GM12892 (cell line): Measurements from ENCODE around the gene IFITM1.
A peak's percentile ranks its signal among the peaks of the same experiment; 100 is the strongest.
"Not testable (repeated sequence)": the region's sequence is repeated elsewhere in the genome, so short reads cannot be mapped to it uniquely, and the experiment has no call there.

Experiments
- DNase-seq: peaks from one replicate; pipeline ENCODE4 v3.0.0; 2011; ENCODE audit not compliant: insufficient read length
- FAIRE-seq: peaks from 2 replicates; lab custom pipeline; 2011; peaks lifted over from hg19 to GRCh38; lab: Jason Lieb, UNC
- POLR2A ChIP-seq: IDR thresholded peaks from 2 replicates; pipeline ENCODE4 v1.6.1; 2011; ENCODE audit warnings: low read depth, low read length, control low read depth
- POLR2AphosphoS5 ChIP-seq: IDR thresholded peaks from 2 replicates; pipeline ENCODE4 v1.6.1; 2011; ENCODE audit warnings: low read depth, low read length, control low read depth
- TAF1 ChIP-seq: IDR thresholded peaks from 2 replicates; pipeline ENCODE4 v1.6.1; 2011; ENCODE audit warnings: low read depth, mild to moderate bottlenecking, control low read depth, low read length, borderline replicate concordance

Gene IFITM1

DNA sequence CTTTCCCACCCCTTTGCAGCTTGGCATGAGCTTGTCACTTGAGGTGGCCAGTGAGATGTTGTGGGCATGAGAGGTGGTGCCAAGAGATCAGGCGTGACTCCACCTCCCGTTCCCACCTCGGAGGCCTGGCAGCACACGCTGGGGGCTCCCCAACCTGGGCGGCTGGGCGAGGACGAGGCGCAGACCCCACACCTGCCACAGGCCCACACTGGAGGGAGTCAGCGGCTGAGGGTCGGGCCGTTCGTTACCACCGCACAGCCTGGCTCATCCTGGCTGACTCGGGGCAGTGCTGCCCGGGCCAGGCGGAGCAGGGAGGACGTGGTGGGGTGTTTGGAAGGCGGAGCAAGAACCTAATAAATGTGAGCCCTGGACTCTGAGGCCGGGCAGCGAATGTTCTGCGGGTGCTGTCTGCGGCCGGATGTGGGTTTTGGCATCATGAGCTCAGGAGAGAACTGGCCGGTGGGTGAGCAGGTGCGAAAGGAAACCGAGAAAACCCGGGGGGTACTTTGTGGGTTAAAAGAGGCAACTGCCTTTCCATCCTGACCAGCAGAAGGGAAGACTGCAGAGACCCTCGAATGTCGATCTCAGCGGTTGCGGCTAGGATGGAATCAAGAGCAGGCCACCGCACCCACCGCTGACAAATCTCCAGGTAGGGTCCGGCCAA lies 17.0 kb downstream of the IFITM1 start:
- TF ChIP-seq TAF1 (no peak), POLR2A (no peak), POLR2AphosphoS5 (no peak)
- DNase-seq (no peak), FAIRE-seq (peak; percentile 85)

- DNase-seq: no peak
Measured at GRCh38 chr11:331358-332060, 17.7 kb downstream of the IFITM1 start.

DNA sequence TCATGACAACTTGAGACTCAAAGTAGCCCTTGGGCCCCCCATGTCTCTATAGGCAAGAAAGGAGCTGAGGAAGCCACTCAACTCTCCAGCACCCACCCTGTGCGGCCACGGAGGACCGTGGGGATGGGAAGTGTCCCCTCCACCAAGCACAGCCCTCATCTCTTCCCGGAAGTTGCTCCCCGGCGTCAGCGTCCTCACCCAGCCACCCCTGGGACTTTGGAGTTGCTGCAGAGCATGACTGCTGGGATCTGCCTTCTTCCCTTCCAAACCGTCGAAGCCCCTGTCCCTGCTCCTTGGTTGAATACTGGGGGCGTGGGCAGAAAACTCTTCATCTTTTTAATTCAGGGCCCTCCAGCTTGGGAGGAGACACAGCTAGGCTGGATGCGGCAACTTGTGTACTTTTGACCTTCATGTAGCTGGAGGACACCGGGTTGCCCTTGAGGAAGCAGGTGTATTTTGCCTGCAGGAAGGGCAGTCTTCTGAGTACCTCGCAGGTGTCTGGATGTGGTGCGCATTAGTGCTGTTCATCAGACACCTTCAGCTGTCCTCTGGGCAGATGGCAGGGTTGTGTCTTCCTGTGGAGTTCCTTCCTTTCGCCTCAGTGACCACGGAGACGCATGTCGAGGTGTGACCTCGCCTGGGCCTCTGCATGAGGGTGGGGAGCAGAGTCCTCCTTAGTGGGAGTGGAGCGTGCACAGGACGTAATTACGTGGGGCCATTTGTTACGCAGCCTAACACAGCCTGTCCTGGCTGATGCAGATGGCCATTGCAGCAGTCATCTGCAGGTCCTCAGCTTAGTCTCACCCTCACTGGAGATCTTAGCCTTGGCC lies 19.0 kb downstream of the IFITM1 start:
- TF ChIP-seq POLR2AphosphoS5: no peak
- TF ChIP-seq TAF1: no peak
- no peak for TF ChIP-seq POLR2A
- DNase-seq (no peak), FAIRE-seq (peak; percentile 50)

More at GRCh38 chr11:331358-332060, 17.7 kb downstream of the IFITM1 start:
- peak; percentile 46 for FAIRE-seq
- TF ChIP-seq TAF1: no peak
- no peak for TF ChIP-seq POLR2AphosphoS5

DNA sequence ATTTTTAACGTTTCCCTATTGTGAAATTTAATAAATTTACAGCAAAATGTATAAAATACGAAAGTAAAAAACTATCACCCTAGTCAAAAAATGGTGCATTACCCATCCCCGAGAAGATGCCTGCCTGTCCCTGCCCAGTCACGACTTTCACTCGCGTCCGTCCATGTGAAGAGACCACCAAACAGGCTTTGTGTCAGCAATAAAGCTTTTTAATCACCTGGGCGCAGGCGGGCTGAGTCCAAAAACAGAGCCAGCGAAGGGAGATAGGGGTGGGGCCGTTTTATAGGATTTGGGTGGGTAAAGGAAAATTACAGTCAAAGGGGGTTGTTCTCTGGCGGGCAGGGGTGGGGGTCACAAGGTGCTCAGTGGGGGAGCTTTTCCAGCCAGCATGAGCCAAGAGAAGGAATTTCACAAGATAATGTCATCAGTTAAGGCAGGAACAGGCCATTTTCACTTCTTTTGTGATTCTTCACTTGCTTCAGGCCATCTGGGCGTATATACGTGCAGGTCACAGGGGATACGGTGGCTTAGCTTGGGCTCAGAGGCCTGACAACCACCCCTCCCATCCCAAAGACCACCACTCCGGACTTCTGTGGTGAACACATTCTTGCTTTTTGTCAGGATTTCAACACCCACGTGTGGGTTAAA lies 19.9 kb downstream of the IFITM1 start:
- DNase-seq, FAIRE-seq: not testable (repeated sequence)

DNA sequence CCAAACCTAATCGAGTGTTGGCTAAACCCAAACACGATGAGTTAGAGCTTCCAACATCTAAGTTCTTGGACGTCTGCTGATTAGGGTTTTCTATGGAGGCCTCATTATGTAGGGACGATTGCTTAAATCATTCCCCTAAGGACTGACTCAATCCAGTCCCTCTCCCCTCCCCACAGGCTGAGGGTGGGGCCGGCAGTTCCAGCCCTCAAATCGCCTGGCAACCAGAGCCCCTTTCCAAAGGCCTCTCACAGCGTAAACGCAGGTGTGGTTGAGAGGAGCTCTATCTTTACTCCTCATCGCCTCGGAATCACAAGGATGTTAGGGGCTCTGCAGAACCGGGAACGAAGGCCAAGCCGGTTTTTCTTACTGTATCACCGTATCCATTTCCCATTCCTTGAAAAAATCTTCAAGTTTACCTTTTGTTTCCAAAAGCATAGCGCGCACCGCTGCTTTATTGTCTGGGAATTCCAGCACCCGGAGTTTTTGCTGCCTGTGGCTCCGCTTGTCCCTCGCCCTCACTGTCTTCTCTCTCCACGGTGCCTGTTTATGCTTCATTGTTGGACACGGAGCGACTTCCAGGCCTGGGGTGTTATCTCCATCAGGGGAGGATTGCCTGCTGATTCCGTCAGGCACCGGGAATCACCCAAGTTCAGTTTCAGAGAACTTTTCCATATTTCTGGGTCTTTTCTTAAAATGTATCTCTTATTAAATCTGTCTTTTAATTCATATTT lies 20.6 kb downstream of the IFITM1 start:
- DNase-seq (no peak), FAIRE-seq (no peak)
- TF ChIP-seq POLR2AphosphoS5 (no peak), POLR2A (no peak), TAF1 (no peak)

GRCh38 chr11:335779-336658 lies 22.2 kb downstream of the IFITM1 start:
- FAIRE-seq: no peak
- no peak for DNase-seq
- TF ChIP-seq TAF1 (no peak), POLR2A (no peak), POLR2AphosphoS5 (no peak)

- no peak for TF ChIP-seq POLR2AphosphoS5
- TF ChIP-seq TAF1: no peak
- no peak for TF ChIP-seq POLR2A
- peak; percentile 46 for FAIRE-seq
Measured at GRCh38 chr11:336659-337198, 22.9 kb downstream of the IFITM1 start.

DNA sequence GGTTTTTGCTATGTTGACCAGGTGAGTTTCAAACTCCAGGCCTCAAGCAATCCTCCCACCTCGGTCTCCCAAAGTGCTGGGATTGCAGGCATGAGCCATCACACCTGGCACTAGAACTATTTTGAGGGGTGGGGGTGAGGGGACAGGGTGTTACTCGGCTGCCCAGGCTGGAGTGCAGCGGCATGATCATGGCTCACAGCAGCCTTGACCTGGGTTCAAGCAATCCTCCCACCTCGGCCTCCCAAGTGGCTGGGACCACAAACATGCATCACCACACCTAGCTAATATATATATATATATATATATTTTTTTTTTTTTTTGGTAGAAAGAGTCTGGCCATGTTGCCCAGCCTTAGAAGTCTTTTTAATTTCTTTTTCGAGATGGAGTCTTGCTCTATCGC lies 23.9 kb downstream of the IFITM1 start:
- no peak for FAIRE-seq

More at GRCh38 chr11:336659-337198, 22.9 kb downstream of the IFITM1 start:
- no peak for DNase-seq

GRCh38 chr11:339963-340362 lies 26.1 kb downstream of the IFITM1 start:
- DNase-seq (no peak), FAIRE-seq (no peak)
- TF ChIP-seq POLR2A (no peak), TAF1 (no peak), POLR2AphosphoS5 (no peak)

More for the DNA sequence above, 23.9 kb downstream of the IFITM1 start:
- no peak for DNase-seq
- TF ChIP-seq POLR2A: no peak
- TF ChIP-seq TAF1: no peak
- TF ChIP-seq POLR2AphosphoS5: no peak
